ENCODE results near the gene PAN3.

DNA sequence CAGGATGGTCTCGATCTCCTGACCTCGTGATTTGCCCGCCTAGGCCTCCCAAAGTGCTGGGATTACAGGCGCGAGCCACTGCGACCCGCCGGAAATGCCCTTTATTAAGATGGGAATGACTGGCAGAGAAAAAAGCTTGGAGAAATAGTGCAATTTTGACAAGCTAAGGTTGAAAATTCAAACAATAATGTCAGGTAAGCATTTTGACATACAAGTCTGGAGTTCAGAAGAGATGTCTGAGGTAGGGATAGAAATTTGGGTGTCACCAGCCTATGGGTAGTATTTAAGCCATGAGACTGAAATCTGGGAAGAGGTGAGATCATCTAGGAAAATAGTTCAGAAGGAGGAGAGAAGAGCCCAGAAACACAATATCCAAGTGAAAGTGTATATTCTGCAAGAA, 17.1 kb upstream of the PAN3 start:
- TF ChIP-seq ISL1 (CRISPR knock-in tag; IDR thresholded peaks at IDR 0.05) (no peak), ZFP30 (CRISPR knock-in tag; IDR thresholded peaks at IDR 0.05) (no peak), OSR1 (CRISPR knock-in tag; IDR thresholded peaks at IDR 0.05) (no peak), BACH2 (CRISPR knock-in tag; IDR thresholded peaks at IDR 0.05; ENCODE audit: borderline replicate concordance) (no peak)
- TF ChIP-seq, protein P1, sequence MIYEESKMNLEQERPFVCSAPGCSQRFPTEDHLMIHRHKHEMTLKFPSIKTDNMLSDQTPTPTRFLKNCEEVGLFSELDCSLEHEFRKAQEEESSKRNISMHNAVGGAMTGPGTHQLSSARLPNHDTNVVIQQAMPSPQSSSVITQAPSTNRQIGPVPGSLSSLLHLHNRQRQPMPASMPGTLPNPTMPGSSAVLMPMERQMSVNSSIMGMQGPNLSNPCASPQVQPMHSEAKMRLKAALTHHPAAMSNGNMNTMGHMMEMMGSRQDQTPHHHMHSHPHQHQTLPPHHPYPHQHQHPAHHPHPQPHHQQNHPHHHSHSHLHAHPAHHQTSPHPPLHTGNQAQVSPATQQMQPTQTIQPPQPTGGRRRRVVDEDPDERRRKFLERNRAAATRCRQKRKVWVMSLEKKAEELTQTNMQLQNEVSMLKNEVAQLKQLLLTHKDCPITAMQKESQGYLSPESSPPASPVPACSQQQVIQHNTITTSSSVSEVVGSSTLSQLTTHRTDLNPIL (CRISPR knock-in tag; IDR thresholded peaks at IDR 0.05; ENCODE audit: low read depth) = no peak
- TF ChIP-seq, protein P2, sequence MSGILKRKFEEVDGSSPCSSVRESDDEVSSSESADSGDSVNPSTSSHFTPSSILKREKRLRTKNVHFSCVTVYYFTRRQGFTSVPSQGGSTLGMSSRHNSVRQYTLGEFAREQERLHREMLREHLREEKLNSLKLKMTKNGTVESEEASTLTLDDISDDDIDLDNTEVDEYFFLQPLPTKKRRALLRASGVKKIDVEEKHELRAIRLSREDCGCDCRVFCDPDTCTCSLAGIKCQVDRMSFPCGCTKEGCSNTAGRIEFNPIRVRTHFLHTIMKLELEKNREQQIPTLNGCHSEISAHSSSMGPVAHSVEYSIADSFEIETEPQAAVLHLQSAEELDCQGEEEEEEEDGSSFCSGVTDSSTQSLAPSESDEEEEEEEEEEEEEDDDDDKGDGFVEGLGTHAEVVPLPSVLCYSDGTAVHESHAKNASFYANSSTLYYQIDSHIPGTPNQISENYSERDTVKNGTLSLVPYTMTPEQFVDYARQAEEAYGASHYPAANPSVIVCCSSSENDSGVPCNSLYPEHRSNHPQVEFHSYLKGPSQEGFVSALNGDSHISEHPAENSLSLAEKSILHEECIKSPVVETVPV (CRISPR knock-in tag; IDR thresholded peaks at IDR 0.05) = no peak
- TF ChIP-seq, protein P3, sequence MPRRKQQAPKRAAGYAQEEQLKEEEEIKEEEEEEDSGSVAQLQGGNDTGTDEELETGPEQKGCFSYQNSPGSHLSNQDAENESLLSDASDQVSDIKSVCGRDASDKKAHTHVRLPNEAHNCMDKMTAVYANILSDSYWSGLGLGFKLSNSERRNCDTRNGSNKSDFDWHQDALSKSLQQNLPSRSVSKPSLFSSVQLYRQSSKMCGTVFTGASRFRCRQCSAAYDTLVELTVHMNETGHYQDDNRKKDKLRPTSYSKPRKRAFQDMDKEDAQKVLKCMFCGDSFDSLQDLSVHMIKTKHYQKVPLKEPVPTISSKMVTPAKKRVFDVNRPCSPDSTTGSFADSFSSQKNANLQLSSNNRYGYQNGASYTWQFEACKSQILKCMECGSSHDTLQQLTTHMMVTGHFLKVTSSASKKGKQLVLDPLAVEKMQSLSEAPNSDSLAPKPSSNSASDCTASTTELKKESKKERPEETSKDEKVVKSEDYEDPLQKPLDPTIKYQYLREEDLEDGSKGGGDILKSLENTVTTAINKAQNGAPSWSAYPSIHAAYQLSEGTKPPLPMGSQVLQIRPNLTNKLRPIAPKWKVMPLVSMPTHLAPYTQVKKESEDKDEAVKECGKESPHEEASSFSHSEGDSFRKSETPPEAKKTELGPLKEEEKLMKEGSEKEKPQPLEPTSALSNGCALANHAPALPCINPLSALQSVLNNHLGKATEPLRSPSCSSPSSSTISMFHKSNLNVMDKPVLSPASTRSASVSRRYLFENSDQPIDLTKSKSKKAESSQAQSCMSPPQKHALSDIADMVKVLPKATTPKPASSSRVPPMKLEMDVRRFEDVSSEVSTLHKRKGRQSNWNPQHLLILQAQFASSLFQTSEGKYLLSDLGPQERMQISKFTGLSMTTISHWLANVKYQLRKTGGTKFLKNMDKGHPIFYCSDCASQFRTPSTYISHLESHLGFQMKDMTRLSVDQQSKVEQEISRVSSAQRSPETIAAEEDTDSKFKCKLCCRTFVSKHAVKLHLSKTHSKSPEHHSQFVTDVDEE (CRISPR knock-in tag; IDR thresholded peaks at IDR 0.05) = no peak
- TF ChIP-seq, protein P4, sequence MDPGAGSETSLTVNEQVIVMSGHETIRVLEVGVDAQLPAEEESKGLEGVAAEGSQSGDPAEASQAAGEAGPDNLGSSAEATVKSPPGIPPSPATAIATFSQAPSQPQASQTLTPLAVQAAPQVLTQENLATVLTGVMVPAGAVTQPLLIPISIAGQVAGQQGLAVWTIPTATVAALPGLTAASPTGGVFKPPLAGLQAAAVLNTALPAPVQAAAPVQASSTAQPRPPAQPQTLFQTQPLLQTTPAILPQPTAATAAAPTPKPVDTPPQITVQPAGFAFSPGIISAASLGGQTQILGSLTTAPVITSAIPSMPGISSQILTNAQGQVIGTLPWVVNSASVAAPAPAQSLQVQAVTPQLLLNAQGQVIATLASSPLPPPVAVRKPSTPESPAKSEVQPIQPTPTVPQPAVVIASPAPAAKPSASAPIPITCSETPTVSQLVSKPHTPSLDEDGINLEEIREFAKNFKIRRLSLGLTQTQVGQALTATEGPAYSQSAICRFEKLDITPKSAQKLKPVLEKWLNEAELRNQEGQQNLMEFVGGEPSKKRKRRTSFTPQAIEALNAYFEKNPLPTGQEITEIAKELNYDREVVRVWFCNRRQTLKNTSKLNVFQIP (CRISPR knock-in tag; IDR thresholded peaks at IDR 0.05; ENCODE audit: borderline replicate concordance, low read depth) = no peak

Measured in SK-N-SH treated with all-trans-retinoic acid at 6 μM for 48 hours (cell line).